ENCODE results near the gene AHCYL1. TPM values are rescaled to one million over a fixed set of nuclear protein-coding genes. Genes with fewer than 3 reads are reported as not detected.

Gene AHCYL1
- total RNA-seq, 1 experiment from 2014 or later = 92.0 TPM

GRCh38 chr1:109983380-109984189, 980 bp upstream of the AHCYL1 start:
- ATAC-seq = no peak

More at GRCh38 chr1:109983380-109984189, 980 bp upstream of the AHCYL1 start:
- Histone ChIP-seq H3K27me3 (ENCODE audit: insufficient read depth, low read length) (no peaks in the 10 kb centered on the region), H3K4me1 (ENCODE audit: control insufficient read depth in 1 of 2, insufficient read depth in 2 of 2, low read length in 2 of 2) (peaks cover 6 to 35% of the 10 kb centered on the region in 2 experiments; a peak in 3 of 4 replicates), H3K36me3 (ENCODE audit: control insufficient read depth in 1 of 2, insufficient read depth in 2 of 2, low read length in 2 of 2) (peaks cover 0 to 5% of the 10 kb centered on the region in 2 experiments; a peak in 1 of 4 replicates), H3K4me2 (ENCODE audit: low read length) (peak overlapping the region; percentile 94), H3K9me3 (ENCODE audit: control insufficient read depth in 1 of 2, insufficient read depth in 1 of 2, low read depth in 1 of 2, low read length in 2 of 2) (no peaks in the 10 kb centered on the region), H4K20me1 (ENCODE audit: insufficient read depth) (no peaks in the 10 kb centered on the region), H3K79me2 (ENCODE audit: insufficient read depth, low read length) (peaks cover 37% of the 10 kb centered on the region), H3K27ac (ENCODE audit: low read depth, low read length) (no peak overlapping the region), H3K9ac (ENCODE audit: low read length) (no peak overlapping the region), H2AFZ (ENCODE audit: low read depth, low read length, poor library complexity, severe bottlenecking) (peak overlapping the region; percentile 52), H3K4me3 (replicated peaks in 1 of 2; ENCODE audit: low read depth in 1 of 2, low read length in 2 of 2) (peak overlapping the region in 1 of 2 experiments; percentile 82; a peak in 2 of 4 replicates), H3K9me2 (ENCODE audit: insufficient read depth) (no peaks in the 10 kb centered on the region)
- DNase-seq (ENCODE audit: low read depth, low spot score) = no peak
- TF ChIP-seq FOSL1 (IDR thresholded peaks at IDR 0.05; ENCODE audit: low read depth) (no peak), POLR2AphosphoS5 (IDR thresholded peaks at IDR 0.05; ENCODE audit: low read depth, low read length) (no peak), ZFX (IDR thresholded peaks at IDR 0.05) (no peak), ZNF274 (IDR thresholded peaks at IDR 0.05; ENCODE audit: low read depth, low read length) (no peak), REST (IDR thresholded peaks at IDR 0.05; ENCODE audit: low read depth) (no peak), EGR1 (IDR thresholded peaks at IDR 0.05; ENCODE audit: low read depth) (no peak), POLR2A (IDR thresholded peaks at IDR 0.05; ENCODE audit: borderline replicate concordance, extremely low read depth, insufficient read depth, insufficient read length) (no peak), ELF1 (IDR thresholded peaks at IDR 0.05; ENCODE audit: borderline replicate concordance, low read depth) (no peak), YY1 (IDR thresholded peaks at IDR 0.05; ENCODE audit: extremely low read depth, insufficient replicate concordance, low read depth, low read length) (no peak), JUND (IDR thresholded peaks at IDR 0.05) (no peak), ATF3 (IDR thresholded peaks at IDR 0.05) (no peak), EZH2 (IDR thresholded peaks at IDR 0.05) (no peak)
- TF ChIP-seq, protein P1, sequence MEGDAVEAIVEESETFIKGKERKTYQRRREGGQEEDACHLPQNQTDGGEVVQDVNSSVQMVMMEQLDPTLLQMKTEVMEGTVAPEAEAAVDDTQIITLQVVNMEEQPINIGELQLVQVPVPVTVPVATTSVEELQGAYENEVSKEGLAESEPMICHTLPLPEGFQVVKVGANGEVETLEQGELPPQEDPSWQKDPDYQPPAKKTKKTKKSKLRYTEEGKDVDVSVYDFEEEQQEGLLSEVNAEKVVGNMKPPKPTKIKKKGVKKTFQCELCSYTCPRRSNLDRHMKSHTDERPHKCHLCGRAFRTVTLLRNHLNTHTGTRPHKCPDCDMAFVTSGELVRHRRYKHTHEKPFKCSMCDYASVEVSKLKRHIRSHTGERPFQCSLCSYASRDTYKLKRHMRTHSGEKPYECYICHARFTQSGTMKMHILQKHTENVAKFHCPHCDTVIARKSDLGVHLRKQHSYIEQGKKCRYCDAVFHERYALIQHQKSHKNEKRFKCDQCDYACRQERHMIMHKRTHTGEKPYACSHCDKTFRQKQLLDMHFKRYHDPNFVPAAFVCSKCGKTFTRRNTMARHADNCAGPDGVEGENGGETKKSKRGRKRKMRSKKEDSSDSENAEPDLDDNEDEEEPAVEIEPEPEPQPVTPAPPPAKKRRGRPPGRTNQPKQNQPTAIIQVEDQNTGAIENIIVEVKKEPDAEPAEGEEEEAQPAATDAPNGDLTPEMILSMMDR (IDR thresholded peaks at IDR 0.05 in 2 of 3, conservative IDR thresholded peaks at IDR 0.05 in 1 of 3; ENCODE audit: borderline replicate concordance in 1 of 3, insufficient read depth in 1 of 3, low read depth in 2 of 3, low read length in 2 of 3) = no peak
- intact Hi-C loops (cut with micrococcal nuclease) = loop anchor here (1.0 to 5.0 kb wide), 6 partner anchors 28 to 437 kb away; no protein-coding TSS in a partner anchor
- no TSS peak for BruUV-seq (replicated peaks)
- RAD21 ChIA-PET (ENCODE audit: low non-redundant PET in 1 of 2, low total read pairs in 2 of 2, uncharacterized antibody in 2 of 2, unreplicated experiment in 2 of 2) = interaction anchor here (0.6 to 1.6 kb wide), 10 partner anchors 60 to 437 kb away, joined by 3 to 56 read pairs (median 5); no protein-coding TSS in a partner anchor
- POLR2A ChIA-PET = interaction anchor here (1.0 to 2.3 kb wide), 7 partner anchors 21 to 435 kb away, joined by 3 to 18 read pairs (median 8); partner anchors contain the start of gene GNAI3
- CTCF ChIA-PET = interaction anchor here (0.9 to 9.0 kb wide), 25 partner anchors 10 to 451 kb away, joined by 3 to 396 read pairs (median 8); no protein-coding TSS in a partner anchor
